Right lobe of liver (tissue), 6 donors: ENCODE measurements around the gene CCDC141. TPM values are rescaled to one million over a fixed set of nuclear protein-coding genes. Genes with fewer than 3 reads are reported as not detected.

Source experiments
- ATAC-seq, 4 donors: fragments of 200-7000 bp; cut with Tn5 transposase; one replicate each; pipeline ENCODE4 v1.9.1; 2020; ENCODE audit warnings: mild to moderate bottlenecking in 4 of 4, moderate library complexity in 4 of 4
- DNase-seq, 3 donors: peaks; one replicate each; pipeline ENCODE4 v3.0.0-alpha.2; 2020
- H3K27ac ChIP-seq, 3 donors: fragments of 200-600 bp; one replicate each; pipeline ENCODE4 v1.8.0; 2022
- H3K27me3 ChIP-seq, 2 donors: fragments of 200-600 bp; one replicate each; pipeline ENCODE4 v1.8.0; 2022
- H3K36me3 ChIP-seq, 4 donors: fragments of 200-600 bp; sonication (generic) in 1 of 4; one replicate each; pipeline versions ENCODE4 v1.5.1 to v1.8.0; 2017 to 2022; ENCODE audit warnings: control low read depth in 1 of 4
- H3K4me1 ChIP-seq, 4 donors: fragments of 200-600 bp; sonication (generic) in 1 of 4; one replicate each; pipeline versions ENCODE4 v1.5.1 to v1.8.0; 2017 to 2022; ENCODE audit warnings: control low read depth in 1 of 4
- H3K4me3 ChIP-seq, 3 donors: fragments of 200-600 bp; one replicate each; pipeline ENCODE4 v1.8.0; 2022
- H3K9me3 ChIP-seq, 4 donors: fragments of 200-600 bp; sonication (generic) in 1 of 4; one replicate each; pipeline versions ENCODE4 v1.5.1 to v1.8.0; 2017 to 2022; ENCODE audit warnings: control low read depth in 1 of 4
- CTCF ChIP-seq, 4 donors: fragments of 200-600 bp in 3 of 4; fragments of 450-650 bp in 1 of 4; IDR thresholded peaks; one replicate each; pipeline versions ENCODE4 v1.5.1 to v1.8.0; 2016 to 2022; ENCODE audit warnings: antibody characterized with exemption in 4 of 4, mild to moderate bottlenecking in 2 of 4
- POLR2A ChIP-seq: fragments of 450-650 bp; IDR thresholded peaks from one replicate; pipeline ENCODE4 v1.6.1; 2017; ENCODE audit warnings: antibody characterized with exemption, mild to moderate bottlenecking
- WGBS: methylation state at CpG from one replicate; pipeline ENCODE4 v1.1.6; 2018; ENCODE audit warnings: low coverage, low lambda C conversion rate; ENCODE audit not compliant: insufficient coverage; ENCODE audit errors: missing lambda C conversion rate; 5-methylcytosine and 5-hydroxymethylcytosine counted together
- intact Hi-C, 2 donors: fragments of 100-400 bp; cut with DNase I; formaldehyde crosslinking; loops; one replicate each; pipeline versions ENCODE4 v1.11.2 to v1.14.1; 2022
- total RNA-seq, 6 experiments: library from RNA; depleted of rRNA in 2 of 6; stranded (reverse); fragments of >200 nt in 2 of 6; fragmentation: NEBNext Ultra II Directional in 3 of 6; extraction: Animal tissue kit (Norgen Biotek cat#: 25700) in 3 of 6; gene quantifications; one replicate each; pipeline versions ENCODE4 v1.1.0 to v1.2.4, GENCODE V29; 2016 to 2023
- donor health status: DM: no; HTN: yes; CAD: no.
- donor health status: DM: no; HTN: no; CAD: no.
- donor health status: DM: no; HTN: no; CAD: no.
- donor health status: DM: no; HTN: yes; CAD: no.
- donor health status: DM: no; HTN: yes; CAD: no.

Gene CCDC141
- total RNA-seq, 6 experiments from 2014 or later = 0.20 to 0.98 (median 0.58) TPM

GRCh38 chr2:178860551-178860950 is 189.4 kb downstream of the CCDC141 start:
- Histone ChIP-seq H3K36me3 (no peaks in the 10 kb centered on the region), H3K9me3 (no peaks in the 10 kb centered on the region), H3K27me3 (no peaks in the 10 kb centered on the region), H3K27ac (no peak overlapping the region), H3K4me3 (no peak overlapping the region), H3K4me1 (no peaks in the 10 kb centered on the region)
- ATAC-seq = peak in 2 of 4 donors; percentile 17 to 24
- intact Hi-C loops = no loop called here
- no peak for TF ChIP-seq CTCF (IDR thresholded peaks at IDR 0.05)
- no peak for TF ChIP-seq POLR2A
- DNase-seq = no peak
- WGBS = 31% methylated on average over 3 of the region's 3 CpGs

GRCh38 chr2:178859730-178860129 is 190.2 kb downstream of the CCDC141 start:
- intact Hi-C loops = no loop called here
- Histone ChIP-seq H3K4me3 (no peak overlapping the region), H3K36me3 (no peaks in the 10 kb centered on the region), H3K27me3 (no peaks in the 10 kb centered on the region), H3K4me1 (no peaks in the 10 kb centered on the region), H3K9me3 (no peaks in the 10 kb centered on the region), H3K27ac (no peak overlapping the region)
- ATAC-seq = no peak
- WGBS = 31% methylated on average over 2 of the region's 2 CpGs
- TF ChIP-seq CTCF (IDR thresholded peaks at IDR 0.05) (no peak), POLR2A (no peak)
- no peak for DNase-seq

DNA sequence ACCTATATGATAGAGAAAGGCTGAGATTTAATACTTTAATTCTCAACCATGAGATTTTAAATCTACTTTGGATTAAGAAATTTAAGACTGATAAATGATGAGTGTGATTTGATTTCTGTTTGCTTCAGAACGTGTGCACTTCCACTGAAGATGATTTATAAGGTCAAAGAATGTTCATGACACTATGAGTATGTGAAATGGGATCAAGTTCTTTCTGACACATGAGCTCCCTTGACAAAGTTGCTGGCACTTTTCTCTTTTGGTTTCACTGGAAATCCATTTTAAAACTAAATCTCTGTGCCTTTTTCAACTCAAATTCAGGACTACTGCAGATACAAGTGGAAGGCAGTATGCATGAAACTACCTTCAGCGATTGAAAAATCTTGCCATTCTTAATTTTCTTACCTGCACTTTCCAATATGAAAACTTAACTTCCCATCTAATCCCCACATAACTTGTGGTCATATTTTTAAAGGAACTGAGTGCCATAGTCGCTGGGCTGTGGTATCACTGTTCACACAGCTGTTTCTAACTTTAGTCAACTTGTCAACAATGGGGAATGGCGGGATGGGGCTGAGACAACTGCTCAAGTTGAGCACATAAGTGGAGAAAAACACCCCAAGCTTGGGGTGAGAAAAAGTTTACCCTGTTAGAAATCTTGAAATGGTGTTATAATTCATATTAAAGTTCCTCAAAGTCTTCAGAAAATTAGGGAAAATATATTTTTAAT is 190.9 kb downstream of the CCDC141 start:
- Histone ChIP-seq H3K36me3 (no peaks in the 10 kb centered on the region), H3K4me3 (no peak overlapping the region), H3K27ac (no peak overlapping the region), H3K4me1 (no peaks in the 10 kb centered on the region), H3K27me3 (no peaks in the 10 kb centered on the region), H3K9me3 (no peaks in the 10 kb centered on the region)
- DNase-seq (no peak), ATAC-seq (no peak)
- TF ChIP-seq CTCF (IDR thresholded peaks at IDR 0.05) (no peak), POLR2A (no peak)
- WGBS = 53% methylated on average over 4 of the region's 4 CpGs
- intact Hi-C loops = no loop called here

DNA sequence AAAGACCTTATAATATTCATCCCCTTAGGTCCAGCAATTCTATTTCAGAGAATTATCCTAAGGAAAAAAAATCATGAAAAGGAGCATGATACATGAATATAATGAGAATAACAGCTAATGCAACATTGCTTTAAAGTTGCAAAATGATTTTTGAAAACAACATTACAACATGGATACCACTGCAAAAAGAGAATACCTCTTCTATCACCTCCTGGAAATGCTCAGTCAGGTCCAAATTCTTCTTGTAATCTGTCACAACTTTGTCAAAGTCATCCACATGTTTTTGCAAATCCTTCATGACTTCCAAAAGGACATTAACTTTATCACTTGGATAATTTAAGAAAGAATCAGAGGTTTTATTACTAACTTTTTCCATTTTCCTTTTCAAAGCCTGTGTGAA is 194.8 kb downstream of the CCDC141 start:
- no peaks in the 10 kb centered on the region for H3K4me1 ChIP-seq
- ATAC-seq = no peak
- H3K4me3 ChIP-seq = no peak overlapping the region
- TF ChIP-seq CTCF (IDR thresholded peaks at IDR 0.05) (no peak), POLR2A (no peak)
- intact Hi-C loops = no loop called here
- no peaks in the 10 kb centered on the region for H3K9me3 ChIP-seq
- no peaks in the 10 kb centered on the region for H3K27me3 ChIP-seq
- no peak for DNase-seq
- no peak overlapping the region for H3K27ac ChIP-seq
- no peaks in the 10 kb centered on the region for H3K36me3 ChIP-seq

DNA sequence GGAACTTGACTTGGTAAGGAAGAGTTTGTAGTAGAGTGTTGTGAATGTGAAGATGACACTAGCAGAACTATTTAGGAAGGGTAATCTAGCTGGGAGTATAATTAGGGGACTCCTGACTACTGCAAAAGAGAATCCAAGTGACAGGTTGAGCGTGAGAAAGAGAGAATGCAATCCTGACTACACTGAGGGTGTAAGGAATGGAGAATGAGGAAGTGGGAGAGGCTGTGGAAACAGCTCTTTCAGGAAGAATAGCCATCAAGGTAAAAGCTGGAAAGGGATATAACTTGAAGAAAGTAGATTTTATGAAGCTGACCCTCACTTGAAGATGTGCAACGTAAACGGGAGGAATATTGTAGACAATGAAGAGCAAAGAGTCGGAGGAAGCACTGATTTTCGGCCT is 201.6 kb downstream of the CCDC141 start:
- Histone ChIP-seq H3K36me3 (no peaks in the 10 kb centered on the region), H3K27ac (no peak overlapping the region), H3K4me1 (no peaks in the 10 kb centered on the region), H3K4me3 (no peak overlapping the region), H3K27me3 (no peaks in the 10 kb centered on the region), H3K9me3 (no peaks in the 10 kb centered on the region)
- intact Hi-C loops = no loop called here
- no peak for DNase-seq
- 84% methylated on average over 5 of the region's 5 CpGs for WGBS
- TF ChIP-seq CTCF (IDR thresholded peaks at IDR 0.05) (no peak), POLR2A (no peak)
- ATAC-seq = no peak
